Globus pallidus (tissue), 1 donor: ENCODE data around the gene CSTF3.
"Not testable (repeated sequence)": the region's sequence is repeated elsewhere in the genome, so short reads cannot be mapped to it uniquely, and the experiment has no call there.

Experiments used
- DNase-seq: peaks from one replicate; pipeline ENCODE4 v3.0.0-alpha.2; 2015; ENCODE audit warnings: low spot score

The CSTF3 gene

DNA sequence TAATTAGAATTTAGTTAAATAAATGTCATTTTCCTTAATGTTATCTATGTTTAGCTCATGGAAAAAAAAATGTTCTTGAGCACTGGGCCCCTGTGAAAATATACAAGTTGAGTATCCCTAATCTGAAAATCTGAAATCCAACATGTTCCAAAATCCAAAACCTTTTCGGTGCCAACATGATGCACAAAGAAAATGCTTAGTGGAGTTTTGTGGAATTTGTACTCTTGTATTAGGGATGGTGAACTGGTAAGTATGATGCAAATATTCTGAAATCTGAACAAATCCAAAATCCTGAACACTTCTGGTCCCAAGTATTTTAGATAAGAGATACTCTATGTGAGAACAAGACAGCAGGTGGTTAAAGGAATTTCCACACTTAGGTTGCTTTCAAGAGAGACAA, 77.4 kb downstream of the CSTF3 start:
- no peak for DNase-seq

DNA sequence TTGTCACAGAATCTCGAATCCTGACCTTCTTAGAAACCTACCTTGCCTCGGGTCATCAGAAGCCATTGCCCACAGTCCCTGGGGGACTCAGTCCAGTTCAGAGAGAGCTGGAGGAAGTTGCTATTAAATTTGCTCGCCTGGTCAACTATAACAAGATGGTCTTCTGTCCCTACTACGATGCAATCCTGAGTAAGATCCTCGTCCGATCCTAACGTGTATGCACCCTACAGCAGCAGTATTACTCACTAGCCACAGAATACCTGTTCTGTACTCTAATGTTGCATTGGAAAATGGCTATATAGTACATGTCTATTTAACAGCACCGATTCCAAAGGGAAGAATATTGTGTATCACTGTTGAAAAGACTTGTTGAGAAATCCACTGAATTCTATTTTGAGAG, 88.8 kb downstream of the CSTF3 start:
- DNase-seq, result no peak

DNA sequence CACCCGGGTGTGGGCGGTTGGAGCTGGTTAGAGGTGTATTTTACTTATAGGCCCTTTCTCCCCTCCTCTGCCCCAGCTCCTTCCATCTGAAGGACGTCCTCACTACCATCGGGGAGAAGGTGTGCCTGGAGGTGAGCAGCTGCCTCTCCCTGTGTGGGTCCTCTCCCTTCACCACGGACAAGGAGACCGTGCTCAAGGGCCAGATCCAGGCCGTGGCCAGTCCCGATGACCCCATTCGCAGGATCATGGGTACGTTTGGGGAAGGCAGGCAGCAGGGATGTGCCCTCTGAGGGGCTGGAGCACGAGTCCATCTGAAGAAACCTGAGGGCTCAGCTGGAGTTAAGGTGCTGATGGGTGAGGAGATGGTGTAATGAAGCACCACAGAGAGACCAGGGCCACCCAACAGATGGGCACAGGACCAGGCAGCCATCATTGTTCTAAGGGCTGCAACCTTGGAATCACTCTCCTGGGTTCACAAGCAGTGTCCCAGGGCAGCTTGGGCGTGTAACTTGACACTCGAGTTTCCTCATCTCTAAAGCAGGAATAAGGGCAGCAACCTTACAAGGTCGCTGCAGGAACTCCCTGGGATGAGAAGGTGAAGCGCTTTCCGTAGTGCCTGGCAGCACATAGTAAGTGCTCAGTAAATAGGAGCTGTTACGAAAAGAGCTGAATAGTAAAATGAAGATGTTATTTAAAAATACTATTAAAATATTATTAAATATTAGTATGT, 92.5 kb downstream of the CSTF3 start:
- DNase-seq, result no peak

DNA sequence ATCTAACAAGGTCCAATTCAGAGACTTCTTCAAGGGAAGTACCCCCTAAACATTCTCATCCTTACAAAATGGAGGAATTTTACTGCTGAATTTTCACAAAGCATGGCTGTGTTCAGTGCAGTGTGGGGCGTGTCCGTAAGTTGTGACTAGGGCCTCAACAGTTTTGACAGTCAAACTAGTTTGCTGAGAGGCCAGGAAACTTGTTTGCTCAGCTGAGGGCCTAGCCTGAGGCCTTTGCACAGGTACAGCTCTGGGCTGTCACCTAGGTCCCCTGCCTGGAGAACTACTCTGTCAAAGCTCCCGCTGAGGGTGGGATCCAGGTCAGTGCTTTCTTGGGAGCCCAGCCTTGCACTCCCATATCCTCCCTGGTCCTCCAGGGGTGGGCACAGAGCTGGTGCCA, 94.0 kb downstream of the CSTF3 start:
- DNase-seq, result no peak

DNA sequence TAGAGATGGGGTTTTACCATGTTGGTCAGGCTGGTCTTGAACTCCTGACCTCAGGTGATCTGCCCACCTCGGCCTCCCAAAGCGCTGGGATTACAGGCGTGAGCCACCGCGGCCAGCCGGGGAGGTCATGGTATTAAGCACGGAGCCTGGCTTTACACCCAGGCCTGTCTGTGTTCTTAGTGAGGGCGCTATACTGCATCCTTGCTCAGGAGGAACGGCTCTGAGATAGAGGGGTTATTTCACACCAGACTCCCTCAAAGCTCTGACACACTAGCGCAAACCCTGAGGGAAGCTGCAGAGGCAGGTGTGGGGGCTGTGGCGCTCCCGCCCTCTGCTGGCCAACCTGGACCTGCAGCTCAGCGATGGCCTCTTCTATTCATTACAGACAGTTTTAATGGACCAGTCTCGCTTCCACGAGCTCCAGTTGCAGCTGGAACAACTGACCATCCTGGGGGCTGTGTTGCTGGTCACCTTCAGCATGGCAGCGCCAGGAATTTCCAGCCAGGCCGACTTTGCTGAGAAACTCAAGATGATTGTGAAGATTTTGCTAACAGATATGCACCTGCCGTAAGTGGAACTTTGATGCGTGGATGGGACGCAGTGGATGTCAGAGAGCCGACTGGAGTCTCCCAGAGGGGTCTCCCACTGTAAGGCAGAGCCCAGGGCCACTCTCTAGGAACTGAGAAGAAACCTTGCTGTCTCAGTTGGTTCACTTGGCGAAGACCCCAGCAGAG, 95.7 kb downstream of the CSTF3 start:
- peak; percentile 53 for DNase-seq

DNA sequence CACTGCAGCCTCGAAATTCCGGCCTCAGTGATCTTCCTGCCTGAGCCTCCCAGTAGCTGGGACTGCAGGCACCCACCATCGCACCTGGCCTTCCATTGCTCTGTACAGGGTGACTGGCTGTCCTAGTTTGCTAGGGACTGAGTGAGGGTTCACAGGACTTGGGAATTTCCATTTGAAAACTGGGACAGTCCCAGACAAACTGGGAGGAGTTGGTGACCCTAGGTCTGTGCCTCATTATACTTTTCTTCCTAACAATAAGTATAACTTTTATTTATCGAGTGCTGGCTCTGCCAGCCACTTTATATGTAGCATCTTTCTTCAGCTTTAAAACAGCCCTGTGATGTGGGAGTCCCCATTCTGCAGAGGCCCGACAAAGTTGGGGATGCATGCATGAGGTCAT, 96.4 kb downstream of the CSTF3 start:
- no peak for DNase-seq

DNA sequence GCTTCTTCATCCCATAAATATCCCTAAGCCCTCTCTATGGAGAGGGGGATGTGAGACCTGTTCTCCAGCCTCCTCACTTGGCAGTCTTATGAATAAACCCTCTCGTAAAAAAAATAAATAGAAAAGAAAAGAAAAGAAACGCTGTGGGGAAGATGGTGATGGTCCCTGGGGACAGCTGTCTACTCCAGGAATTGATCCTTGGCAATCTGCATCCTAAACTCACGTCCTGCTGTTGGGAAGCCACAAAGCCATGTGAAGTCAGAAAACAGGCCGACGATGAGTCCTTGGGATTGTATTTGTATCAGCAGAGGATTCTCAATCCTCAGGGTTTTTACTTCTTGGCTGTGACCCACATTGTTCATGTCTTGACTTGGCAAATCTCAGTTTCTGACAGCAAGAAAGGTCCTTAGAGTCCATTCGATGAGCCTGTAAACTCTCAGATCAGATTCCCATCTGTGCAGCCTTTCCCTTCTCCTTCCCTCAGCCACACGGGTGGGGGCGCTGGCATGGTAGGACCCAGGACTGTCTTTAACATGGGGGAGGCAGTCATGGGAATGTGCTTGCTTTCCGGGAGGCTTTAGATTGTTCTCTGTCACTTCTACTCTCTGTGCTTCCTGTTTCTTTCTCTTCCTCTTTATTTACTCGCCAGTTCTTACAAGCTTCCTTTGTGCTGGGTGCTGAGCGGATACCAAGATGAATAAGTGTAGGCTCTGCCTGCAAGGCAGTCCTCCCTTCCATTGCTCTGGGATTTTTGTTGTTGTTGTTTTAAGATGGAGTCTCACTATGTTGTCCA, 97.1 kb downstream of the CSTF3 start:
- peak; percentile 26 for DNase-seq

DNA sequence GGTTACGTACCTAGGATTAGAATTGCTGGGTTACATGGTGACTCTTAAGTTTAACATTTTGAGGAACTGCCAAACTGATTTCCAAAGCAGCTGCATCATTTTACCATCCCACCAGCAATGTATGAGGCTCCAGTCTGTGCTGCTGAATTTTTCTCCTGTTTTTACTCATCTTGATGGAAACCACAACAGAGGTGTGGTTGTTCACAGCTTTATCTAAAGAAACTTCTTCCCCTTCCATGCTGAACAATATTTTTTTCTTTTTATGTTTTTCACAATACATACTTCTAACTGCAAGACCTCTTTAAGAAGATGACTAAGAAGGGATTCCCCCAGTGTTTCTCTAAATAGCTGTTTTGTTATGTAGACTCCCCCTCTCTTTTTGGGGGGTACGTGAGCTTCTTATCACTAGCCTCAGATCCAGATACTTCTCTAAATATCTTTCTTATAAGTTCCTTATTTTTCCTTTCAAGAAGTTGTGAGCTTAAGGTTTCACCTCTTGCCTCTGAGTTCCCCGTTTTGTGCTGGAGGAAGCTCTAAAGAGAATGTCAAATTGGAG, 97.9 kb downstream of the CSTF3 start:
- peak; percentile 16 for DNase-seq

DNA sequence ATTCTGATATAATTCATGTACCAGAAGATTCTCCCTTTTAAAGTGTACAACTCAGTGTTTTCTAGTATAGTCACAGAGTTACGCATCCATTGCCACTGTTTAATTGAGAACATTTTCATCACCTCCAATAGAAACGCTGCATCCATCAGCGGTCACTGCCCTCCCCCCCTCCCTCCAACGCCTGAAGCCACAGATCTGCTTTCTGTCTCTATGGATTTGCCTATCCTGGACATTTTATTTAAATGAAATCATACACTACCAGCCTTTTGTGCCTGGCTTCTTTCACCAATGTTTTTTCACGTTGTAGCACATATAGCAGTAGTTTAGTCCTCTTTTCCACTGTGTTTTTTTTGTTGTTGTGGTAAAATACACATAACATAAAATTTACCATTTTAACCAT, 99.1 kb downstream of the CSTF3 start:
- no peak for DNase-seq

DNA sequence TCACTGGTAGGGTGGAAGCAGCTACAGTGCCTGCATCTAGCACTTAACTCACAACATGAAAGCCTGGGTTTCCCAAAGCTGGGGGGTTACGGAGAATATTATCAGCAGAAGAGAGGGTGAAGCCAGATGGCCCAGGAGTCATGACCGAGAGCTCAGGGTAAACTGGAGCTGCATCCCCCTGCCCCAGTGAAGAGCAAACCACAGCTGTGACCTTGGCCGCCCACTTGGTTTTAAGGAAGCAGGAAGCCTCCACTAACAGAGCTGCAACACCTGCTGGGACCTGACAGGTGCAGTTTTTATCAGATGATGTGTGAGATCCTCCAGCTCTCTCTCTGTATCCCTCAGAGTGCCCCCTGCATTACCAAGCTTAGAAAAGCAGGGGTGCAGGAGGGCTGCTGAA, 101.0 kb downstream of the CSTF3 start:
- DNase-seq, result no peak

DNA sequence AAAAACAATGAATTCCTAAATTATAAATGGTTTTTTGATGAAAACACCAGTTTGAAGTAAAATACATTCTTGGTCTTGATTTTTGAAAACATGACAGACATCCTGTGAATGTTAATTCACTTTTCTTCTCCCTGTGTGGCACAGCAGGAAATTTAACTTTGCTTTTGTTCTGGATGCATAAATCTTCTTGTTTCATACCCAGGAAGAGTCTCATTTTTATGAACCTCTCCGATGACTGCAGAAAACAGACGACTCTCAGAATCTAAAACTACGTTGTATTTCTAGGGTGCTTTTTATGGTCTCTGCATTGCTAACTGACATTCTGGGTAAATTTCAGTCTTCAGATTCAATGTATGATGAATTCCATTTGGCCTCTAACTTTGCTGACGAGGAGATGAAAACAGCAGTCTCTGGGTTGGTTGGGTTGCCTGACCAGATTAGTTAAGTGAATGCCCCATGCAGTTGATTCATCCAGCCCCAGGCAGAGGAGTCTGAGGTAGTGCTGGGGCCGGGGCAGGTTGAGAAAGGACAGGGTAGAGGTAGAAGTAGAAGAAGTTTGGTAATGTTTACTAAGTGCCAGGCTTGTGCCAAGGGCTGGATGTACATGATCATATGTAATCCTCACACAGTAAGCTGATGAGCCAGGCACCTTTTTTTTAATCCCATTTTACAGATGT, 101.8 kb downstream of the CSTF3 start:
- DNase-seq, result no peak

DNA sequence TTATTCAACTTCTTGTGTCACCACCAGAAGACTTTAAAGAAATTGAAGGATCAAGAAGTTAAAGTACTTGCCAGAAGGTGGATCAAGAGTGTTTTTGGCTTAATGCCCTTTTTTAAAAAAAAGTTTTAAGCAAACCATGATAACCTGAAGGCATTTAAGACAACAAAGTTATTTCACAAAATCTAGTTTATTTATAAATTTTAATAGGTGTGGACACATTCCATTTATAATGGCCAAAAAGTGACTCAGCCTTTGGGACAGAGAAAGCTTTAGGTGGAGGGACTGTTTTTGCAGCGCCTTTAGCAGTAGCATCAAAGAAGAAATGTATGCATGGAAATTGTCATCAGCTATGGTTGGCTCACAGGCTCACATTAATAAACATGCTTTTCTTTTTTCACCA, 104.0 kb downstream of the CSTF3 start:
- no peak for DNase-seq

DNA sequence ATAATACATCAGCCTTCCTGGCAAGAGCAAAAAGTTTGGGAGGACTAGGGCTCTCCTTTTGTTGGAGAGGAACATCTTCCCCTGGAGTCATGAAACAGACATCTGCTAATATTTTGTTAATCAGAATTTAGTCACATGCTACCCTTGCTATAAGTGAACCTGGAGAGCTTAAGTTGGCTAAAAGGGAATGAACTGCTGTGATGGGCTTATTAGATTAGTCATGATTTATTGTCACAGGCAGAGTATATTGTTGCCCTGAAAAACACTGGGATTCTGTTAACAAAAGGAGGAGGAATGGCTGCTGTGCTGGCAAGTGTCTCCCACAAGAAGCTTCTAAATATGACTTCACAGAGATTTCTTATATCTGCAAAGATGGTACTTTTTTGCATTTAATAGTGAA, 105.9 kb downstream of the CSTF3 start:
- DNase-seq, result no peak

DNA sequence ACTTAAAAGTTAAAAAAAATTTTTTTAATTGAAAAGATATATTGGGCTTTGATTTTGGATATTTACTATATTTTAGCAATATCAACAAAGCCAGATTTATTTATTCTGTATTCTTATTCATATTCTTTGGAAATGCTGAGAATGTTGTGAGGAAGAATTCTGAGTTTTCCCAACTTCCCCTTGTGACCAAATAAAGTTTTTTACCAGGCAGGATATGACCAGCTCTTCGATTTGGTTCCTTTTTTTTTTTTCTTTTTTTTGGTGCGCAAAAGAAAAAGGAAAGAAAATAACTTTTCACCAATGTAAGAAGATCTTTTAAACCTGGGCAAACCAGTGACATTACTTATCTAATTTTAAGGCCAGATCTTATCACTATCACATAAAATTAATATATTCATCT, 109.0 kb downstream of the CSTF3 start:
- no peak for DNase-seq

DNA sequence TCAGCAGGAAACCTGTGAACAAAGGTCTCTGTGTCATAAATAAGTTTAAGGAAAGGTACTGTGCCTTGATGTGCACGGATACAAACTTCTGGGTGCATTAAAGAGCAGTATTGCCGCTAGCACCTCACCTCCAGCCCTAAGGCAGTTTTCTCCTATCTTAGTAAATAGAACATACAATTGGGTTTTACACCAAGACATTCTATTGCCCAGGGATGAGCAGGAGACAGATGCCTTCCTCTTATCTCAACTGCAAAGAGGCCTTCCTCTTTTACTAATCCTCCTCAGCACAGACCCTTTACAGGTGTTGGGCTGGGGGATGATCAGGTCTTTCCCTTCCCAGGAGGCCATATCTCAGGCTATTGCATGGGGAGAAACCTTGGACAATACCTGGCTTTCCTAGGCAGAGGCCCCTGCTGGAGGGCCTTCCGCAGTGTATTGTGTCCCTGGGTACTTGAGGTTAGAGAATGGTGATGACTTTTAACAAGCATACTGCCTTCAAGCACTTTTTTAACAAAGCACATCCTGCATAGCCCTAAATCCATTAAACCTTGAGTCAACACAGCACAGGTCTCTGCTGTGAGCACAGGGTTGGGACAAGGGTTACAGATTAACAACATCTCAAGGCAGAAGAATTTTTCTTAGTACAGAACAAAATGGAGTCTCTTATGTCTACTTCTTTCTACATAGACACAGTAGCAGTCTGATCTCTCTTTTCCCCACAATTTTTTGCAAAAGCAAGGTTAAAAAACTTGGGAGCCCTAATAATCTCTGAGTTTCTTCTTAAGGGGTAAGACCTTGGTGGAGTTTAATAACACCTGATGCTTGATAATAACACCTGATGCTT, 111.5 kb downstream of the CSTF3 start:
- DNase-seq, result not testable (repeated sequence)

DNA sequence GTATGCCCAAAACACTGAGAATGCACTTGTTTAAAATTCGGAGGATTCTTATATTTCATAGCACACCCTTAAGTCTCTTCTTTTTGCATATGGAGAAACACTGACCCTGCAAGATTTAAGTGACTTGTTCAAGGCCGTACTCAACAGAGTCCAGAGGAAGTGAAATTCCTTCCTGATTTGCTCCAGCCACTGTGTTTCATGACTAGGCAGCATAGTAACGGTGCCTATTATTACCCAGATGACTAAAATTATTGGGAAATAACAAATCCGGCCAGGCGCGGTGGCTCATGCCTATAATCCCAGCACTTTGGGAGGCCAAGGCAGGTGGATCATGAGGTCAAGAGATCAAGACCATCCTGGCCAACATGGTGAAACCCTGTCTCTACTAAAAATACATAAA, 112.6 kb downstream of the CSTF3 start:
- not testable (repeated sequence) for DNase-seq

DNA sequence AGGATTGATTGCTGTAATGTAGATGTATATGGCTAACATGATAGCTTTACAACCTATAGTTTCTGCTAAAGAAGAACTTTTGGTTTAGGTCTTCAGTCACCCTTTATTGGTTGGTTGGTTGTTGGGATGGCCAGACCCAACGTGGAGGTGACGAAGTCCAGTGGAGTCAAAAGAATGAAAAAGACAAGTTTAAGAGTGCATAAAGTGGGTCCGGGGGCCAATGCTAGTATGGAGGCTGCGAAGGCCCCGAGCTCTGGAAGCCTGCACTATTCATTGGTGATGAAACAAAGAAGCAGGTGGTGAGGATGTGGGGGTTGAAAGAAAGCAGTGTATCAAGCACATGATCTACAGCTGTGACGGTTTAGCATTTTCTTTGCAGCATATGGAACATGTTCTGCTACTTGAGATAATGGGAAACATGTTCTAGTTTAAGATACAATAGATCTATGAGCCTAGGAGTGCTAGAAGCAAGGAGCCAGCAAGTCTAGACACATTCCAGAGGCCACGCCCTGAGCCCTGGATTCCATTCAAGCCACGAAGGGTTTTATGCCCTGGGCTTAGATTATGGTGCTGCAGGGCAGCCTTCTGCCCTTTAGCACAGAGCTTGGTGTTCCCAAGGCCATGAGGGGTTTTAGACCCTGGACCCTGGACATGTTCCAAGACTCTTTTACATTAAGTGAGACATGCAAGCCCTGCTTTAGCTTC, 115.6 kb downstream of the CSTF3 start:
- no peak for DNase-seq

DNA sequence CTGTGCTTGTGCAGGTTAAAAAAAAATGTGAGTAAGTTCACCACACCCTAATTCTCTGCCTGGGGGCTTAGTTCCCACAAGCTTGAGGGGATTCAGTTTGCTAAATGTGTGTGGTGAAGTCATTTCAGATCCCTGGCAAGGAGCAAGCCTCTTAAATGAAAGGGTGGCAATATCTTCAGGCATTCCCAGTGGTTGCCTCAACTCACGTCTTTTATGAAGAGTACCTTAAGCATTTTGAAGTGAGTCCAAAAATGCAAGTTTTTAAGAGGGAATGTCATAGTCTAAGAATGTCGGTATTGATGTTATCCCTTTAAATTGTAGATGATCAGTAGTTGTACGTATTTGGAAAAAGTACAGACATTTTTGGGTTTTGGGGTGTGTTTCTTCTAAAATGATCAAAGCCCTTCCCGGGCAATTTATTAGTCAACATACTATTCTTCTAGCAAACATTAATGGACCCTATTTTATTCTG, 117.0 kb downstream of the CSTF3 start:
- DNase-seq, result no peak

DNA sequence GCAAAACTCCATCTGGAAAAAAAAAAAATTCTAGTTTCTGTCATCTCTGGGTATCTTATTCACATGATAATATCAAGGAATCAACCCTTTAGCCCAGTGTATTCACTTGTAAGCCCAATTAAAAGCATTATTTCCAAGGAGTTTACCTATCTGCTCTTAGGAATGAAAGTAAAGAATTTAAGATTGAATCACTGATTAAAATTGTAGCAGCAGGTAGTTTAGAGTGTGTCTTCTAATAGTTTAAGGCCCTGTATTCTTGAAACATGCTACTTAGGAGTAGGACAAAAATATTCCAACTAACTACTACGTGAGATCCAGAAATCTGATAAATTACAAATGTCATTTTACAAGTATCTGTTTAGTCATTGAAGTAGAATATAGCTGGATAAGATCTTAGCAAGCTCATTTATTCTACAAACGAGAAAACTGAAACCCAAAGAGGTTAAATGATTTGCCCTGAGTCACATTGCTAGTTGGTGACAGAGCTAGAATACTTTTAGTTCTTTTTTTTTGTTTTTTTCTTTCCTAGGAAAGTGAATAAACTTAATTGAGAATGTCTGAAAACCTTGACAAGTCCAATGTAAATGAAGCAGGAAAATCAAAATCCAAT, 118.0 kb downstream of the CSTF3 start:
- DNase-seq, result no peak
